GM13977 (cell line): ENCODE results near the gene NEK5.

Source experiments
- DNase-seq: peaks from one replicate; pipeline ENCODE4 v3.0.0; 2012; ENCODE audit warnings: low spot score
- in situ Hi-C: fragments of 300-500 bp; cut with MboI; formaldehyde crosslinking; loops from one replicate; pipeline ENCODE4 v1.12.0; 2022; ENCODE audit warnings: low sequenced_read_pairs, low pct_unique_long_range_greater_than_20kb, mixed read lengths, inconsistent platforms; ENCODE audit not compliant: unreplicated experiment
- TF ChIP-seq, protein P1 (sequence below): IDR thresholded peaks from 2 replicates; pipeline ENCODE4 v1.5.1; 2012; ENCODE audit warnings: mild to moderate bottlenecking, control low read depth; ENCODE audit not compliant: insufficient read depth; ENCODE audit errors: extremely low read depth, missing control alignments

Gene NEK5

DNA sequence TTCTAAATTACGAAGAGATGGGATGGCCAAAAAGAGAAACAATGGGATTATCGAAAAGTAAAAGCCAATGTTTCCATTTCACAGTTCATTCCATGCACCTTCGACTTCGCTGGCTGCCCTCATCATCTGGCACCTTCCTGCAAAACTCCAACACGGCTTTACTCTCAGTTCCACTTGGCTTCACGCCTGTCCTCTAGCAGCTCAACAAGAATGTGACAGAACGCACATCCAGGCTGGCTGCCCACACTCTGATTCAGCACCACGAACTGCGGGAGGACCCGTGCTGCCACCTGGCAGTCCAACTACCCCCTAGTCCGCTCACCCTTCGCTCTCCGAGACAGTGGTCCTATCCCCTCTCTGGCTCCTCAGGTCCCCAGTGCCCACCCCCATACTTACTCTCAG lies 129.4 kb downstream of the NEK5 start:
- TF ChIP-seq, protein P1, sequence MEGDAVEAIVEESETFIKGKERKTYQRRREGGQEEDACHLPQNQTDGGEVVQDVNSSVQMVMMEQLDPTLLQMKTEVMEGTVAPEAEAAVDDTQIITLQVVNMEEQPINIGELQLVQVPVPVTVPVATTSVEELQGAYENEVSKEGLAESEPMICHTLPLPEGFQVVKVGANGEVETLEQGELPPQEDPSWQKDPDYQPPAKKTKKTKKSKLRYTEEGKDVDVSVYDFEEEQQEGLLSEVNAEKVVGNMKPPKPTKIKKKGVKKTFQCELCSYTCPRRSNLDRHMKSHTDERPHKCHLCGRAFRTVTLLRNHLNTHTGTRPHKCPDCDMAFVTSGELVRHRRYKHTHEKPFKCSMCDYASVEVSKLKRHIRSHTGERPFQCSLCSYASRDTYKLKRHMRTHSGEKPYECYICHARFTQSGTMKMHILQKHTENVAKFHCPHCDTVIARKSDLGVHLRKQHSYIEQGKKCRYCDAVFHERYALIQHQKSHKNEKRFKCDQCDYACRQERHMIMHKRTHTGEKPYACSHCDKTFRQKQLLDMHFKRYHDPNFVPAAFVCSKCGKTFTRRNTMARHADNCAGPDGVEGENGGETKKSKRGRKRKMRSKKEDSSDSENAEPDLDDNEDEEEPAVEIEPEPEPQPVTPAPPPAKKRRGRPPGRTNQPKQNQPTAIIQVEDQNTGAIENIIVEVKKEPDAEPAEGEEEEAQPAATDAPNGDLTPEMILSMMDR: no peak
- DNase-seq: no peak
- in situ Hi-C loops: no loop called here

- TF ChIP-seq, protein P1: no peak
- no peak for DNase-seq
- in situ Hi-C loops: no loop called here
Observed at GRCh38 chr13:51998723-51999509, 130.0 kb downstream of the NEK5 start.

DNA sequence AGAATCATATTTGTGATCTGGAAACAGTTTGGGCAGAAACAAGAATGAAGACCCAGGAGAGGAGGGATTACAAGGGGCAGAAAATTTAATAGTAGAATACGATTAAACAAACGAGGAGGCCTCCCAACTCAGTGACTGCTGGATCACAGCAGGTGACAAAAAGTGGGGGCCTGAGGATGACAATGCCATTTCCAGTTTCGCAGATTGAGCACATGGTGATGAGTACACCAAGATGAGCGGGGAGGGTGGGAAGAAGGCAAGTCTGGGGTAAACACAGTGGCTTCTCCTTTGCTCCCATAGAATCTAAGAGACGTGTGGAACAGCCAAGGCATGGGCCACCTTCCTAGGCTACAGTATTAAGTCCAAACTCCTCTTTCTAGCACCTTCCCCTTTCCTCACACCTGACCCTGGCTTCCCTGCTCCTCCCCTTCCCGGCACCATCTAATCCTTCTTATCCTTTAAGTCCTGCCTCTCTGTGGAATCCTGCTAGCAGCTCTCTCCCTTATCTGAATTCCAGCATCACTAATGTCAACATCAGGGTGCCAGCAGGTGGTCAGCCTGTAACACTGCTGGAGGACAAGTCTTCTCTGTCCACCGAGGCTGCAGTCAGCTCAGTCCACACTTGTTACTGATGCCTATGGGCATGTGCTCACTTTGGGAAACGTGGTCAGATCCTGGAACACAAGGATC lies 131.1 kb downstream of the NEK5 start:
- TF ChIP-seq, protein P1: no peak
- in situ Hi-C loops: no loop called here
- DNase-seq: no peak

GRCh38 chr13:51997186-51997585 lies 131.7 kb downstream of the NEK5 start:
- TF ChIP-seq, protein P1: no peak
- in situ Hi-C loops: no loop called here

GRCh38 chr13:51996641-51997040 lies 132.2 kb downstream of the NEK5 start:
- TF ChIP-seq, protein P1: no peak
- DNase-seq: no peak
- in situ Hi-C loops: no loop called here

More at GRCh38 chr13:51997186-51997585, 131.7 kb downstream of the NEK5 start:
- DNase-seq: no peak

- TF ChIP-seq, protein P1: no peak
- DNase-seq: no peak
- in situ Hi-C loops: no loop called here
Observed at GRCh38 chr13:51995677-51996551, 133.0 kb downstream of the NEK5 start.
